ENCODE data around the gene PHETA1. TPM values are rescaled to one million over a fixed set of nuclear protein-coding genes. Genes with fewer than 3 reads are reported as not detected.

Gene PHETA1
- total RNA-seq, 1 experiment from 2014 or later = 26.2 TPM

GRCh38 chr12:111349101-111349747 is 19.7 kb downstream of the PHETA1 start:
- Histone ChIP-seq H3K9me3 (ENCODE audit: insufficient read depth, low read depth) (peaks cover 12% of the 10 kb centered on the region; the same call in 1 of the 2 replicates), H3K4me2 (no peak overlapping the region), H3K79me2 (ENCODE audit: low read depth) (no peaks in the 10 kb centered on the region), H3K4me1 (replicated peaks; ENCODE audit: insufficient read depth) (no peaks in the 10 kb centered on the region), H3K9me2 (ENCODE audit: insufficient read depth) (no peaks in the 10 kb centered on the region), H3K4me3 (no peak overlapping the region), H2AFZ (no peak overlapping the region), H3K27ac (no peak overlapping the region), H3K36me3 (ENCODE audit: low read depth) (no peaks in the 10 kb centered on the region), H4K20me1 (ENCODE audit: insufficient read depth) (no peaks in the 10 kb centered on the region), H3K27me3 (ENCODE audit: insufficient read depth, low read depth) (no peaks in the 10 kb centered on the region), H3F3A (ENCODE audit: insufficient read depth, low read depth) (no peaks in the 10 kb centered on the region)
- intact Hi-C loops (cut with micrococcal nuclease; ENCODE audit: unreplicated experiment) = no loop called here
- no TSS peak for BruUV-seq (replicated peaks)
- CTCF ChIA-PET = no interaction called here
- POLR2A ChIA-PET (ENCODE audit: unreplicated experiment) = no interaction called here
- DNase-seq = no peak
- TF ChIP-seq CTCF (conservative IDR thresholded peaks at IDR 0.05) = no peak

GRCh38 chr12:111347891-111348644 is 20.8 kb downstream of the PHETA1 start:
- H3F3A ChIP-seq (ENCODE audit: insufficient read depth, low read depth) = no peaks in the 10 kb centered on the region
- peaks cover 12% of the 10 kb centered on the region; the same call in 1 of the 2 replicates for H3K9me3 ChIP-seq (ENCODE audit: insufficient read depth, low read depth)
- no peaks in the 10 kb centered on the region for H4K20me1 ChIP-seq (ENCODE audit: insufficient read depth)
- CTCF ChIA-PET = no interaction called here
- no peak for DNase-seq
- no peak for TF ChIP-seq CTCF (conservative IDR thresholded peaks at IDR 0.05)
- TF ChIP-seq EZH2 (IDR thresholded peaks at IDR 0.05; ENCODE audit: low read depth) = no peak
- no peaks in the 10 kb centered on the region for H3K79me2 ChIP-seq (ENCODE audit: low read depth)
- no peak overlapping the region for H2AFZ ChIP-seq
- no peaks in the 10 kb centered on the region for H3K9me2 ChIP-seq (ENCODE audit: insufficient read depth)
- H3K4me2 ChIP-seq = no peak overlapping the region
- no peaks in the 10 kb centered on the region for H3K27me3 ChIP-seq (ENCODE audit: insufficient read depth, low read depth)
- H3K27ac ChIP-seq = no peak overlapping the region
- intact Hi-C loops (cut with micrococcal nuclease; ENCODE audit: unreplicated experiment) = no loop called here
- H3K4me3 ChIP-seq = no peak overlapping the region
- no peaks in the 10 kb centered on the region for H3K4me1 ChIP-seq (replicated peaks; ENCODE audit: insufficient read depth)
- H3K36me3 ChIP-seq (ENCODE audit: low read depth) = no peaks in the 10 kb centered on the region
- POLR2A ChIA-PET (ENCODE audit: unreplicated experiment) = no interaction called here
- BruUV-seq (replicated peaks) = no TSS peak

- no peaks in the 10 kb centered on the region for H3K4me1 ChIP-seq (replicated peaks; ENCODE audit: insufficient read depth)
- H2AFZ ChIP-seq = no peak overlapping the region
- CTCF ChIA-PET = interaction anchor here (0.6 kb wide), 1 partner anchor 31 kb away, joined by 3 read pairs; no protein-coding TSS in a partner anchor
- no peak for DNase-seq
- POLR2A ChIA-PET (ENCODE audit: unreplicated experiment) = no interaction called here
- H3K36me3 ChIP-seq (ENCODE audit: low read depth) = no peaks in the 10 kb centered on the region
- no peaks in the 10 kb centered on the region for H3K27me3 ChIP-seq (ENCODE audit: insufficient read depth, low read depth)
- no peak for TF ChIP-seq EZH2 (IDR thresholded peaks at IDR 0.05; ENCODE audit: low read depth)
- no peak for TF ChIP-seq CTCF (conservative IDR thresholded peaks at IDR 0.05)
- peaks cover 12% of the 10 kb centered on the region; the same call in 1 of the 2 replicates for H3K9me3 ChIP-seq (ENCODE audit: insufficient read depth, low read depth)
- no peak overlapping the region for H3K4me3 ChIP-seq
- no peaks in the 10 kb centered on the region for H4K20me1 ChIP-seq (ENCODE audit: insufficient read depth)
- no peaks in the 10 kb centered on the region for H3K9me2 ChIP-seq (ENCODE audit: insufficient read depth)
- intact Hi-C loops (cut with micrococcal nuclease; ENCODE audit: unreplicated experiment) = no loop called here
- H3K79me2 ChIP-seq (ENCODE audit: low read depth) = no peaks in the 10 kb centered on the region
- no peaks in the 10 kb centered on the region for H3F3A ChIP-seq (ENCODE audit: insufficient read depth, low read depth)
- H3K27ac ChIP-seq = no peak overlapping the region
- no TSS peak for BruUV-seq (replicated peaks)
- H3K4me2 ChIP-seq = no peak overlapping the region
These were observed 24.5 kb downstream of the PHETA1 start for GRCh38 chr12:111344254-111344875.

All from PC-9 (cell line).